GM13977 (cell line): ENCODE data around the gene IGF2BP3.
A peak's percentile ranks its signal among the peaks of the same experiment; 100 is the strongest.

Experiments
- DNase-seq: peaks from one replicate; pipeline ENCODE4 v3.0.0; 2012; ENCODE audit warnings: low spot score
- in situ Hi-C: fragments of 300-500 bp; cut with MboI; formaldehyde crosslinking; loops from one replicate; pipeline ENCODE4 v1.12.0; 2022; ENCODE audit warnings: low sequenced_read_pairs, low pct_unique_long_range_greater_than_20kb, mixed read lengths, inconsistent platforms; ENCODE audit not compliant: unreplicated experiment
- TF ChIP-seq, protein P1 (sequence below): IDR thresholded peaks from 2 replicates; pipeline ENCODE4 v1.5.1; 2012; ENCODE audit warnings: mild to moderate bottlenecking, control low read depth; ENCODE audit not compliant: insufficient read depth; ENCODE audit errors: extremely low read depth, missing control alignments

Gene IGF2BP3

GRCh38 chr7:23285657-23286646 is 184.3 kb downstream of the IGF2BP3 start:
- TF ChIP-seq, protein P1, sequence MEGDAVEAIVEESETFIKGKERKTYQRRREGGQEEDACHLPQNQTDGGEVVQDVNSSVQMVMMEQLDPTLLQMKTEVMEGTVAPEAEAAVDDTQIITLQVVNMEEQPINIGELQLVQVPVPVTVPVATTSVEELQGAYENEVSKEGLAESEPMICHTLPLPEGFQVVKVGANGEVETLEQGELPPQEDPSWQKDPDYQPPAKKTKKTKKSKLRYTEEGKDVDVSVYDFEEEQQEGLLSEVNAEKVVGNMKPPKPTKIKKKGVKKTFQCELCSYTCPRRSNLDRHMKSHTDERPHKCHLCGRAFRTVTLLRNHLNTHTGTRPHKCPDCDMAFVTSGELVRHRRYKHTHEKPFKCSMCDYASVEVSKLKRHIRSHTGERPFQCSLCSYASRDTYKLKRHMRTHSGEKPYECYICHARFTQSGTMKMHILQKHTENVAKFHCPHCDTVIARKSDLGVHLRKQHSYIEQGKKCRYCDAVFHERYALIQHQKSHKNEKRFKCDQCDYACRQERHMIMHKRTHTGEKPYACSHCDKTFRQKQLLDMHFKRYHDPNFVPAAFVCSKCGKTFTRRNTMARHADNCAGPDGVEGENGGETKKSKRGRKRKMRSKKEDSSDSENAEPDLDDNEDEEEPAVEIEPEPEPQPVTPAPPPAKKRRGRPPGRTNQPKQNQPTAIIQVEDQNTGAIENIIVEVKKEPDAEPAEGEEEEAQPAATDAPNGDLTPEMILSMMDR, result no peak
- in situ Hi-C loops, result no loop called here

GRCh38 chr7:23284871-23285270 is 185.4 kb downstream of the IGF2BP3 start:
- TF ChIP-seq, protein P1, result no peak
- no peak for DNase-seq
- in situ Hi-C loops, result no loop called here

More at GRCh38 chr7:23285657-23286646, 184.3 kb downstream of the IGF2BP3 start:
- no peak for DNase-seq

- DNase-seq, result no peak
- TF ChIP-seq, protein P1, result no peak
Observed at GRCh38 chr7:23283086-23283485, 187.2 kb downstream of the IGF2BP3 start.

GRCh38 chr7:23279819-23280525 is 190.3 kb downstream of the IGF2BP3 start:
- in situ Hi-C loops, result no loop called here
- TF ChIP-seq, protein P1, result no peak
- no peak for DNase-seq

More at GRCh38 chr7:23283086-23283485, 187.2 kb downstream of the IGF2BP3 start:
- in situ Hi-C loops, result no loop called here

GRCh38 chr7:23277359-23277989 is 192.8 kb downstream of the IGF2BP3 start:
- TF ChIP-seq, protein P1, result peak; percentile 84
- peak; percentile 67 for DNase-seq
- in situ Hi-C loops, result no loop called here

GRCh38 chr7:23276947-23277346 is 193.3 kb downstream of the IGF2BP3 start:
- DNase-seq, result no peak
- TF ChIP-seq, protein P1, result no peak
- in situ Hi-C loops, result no loop called here
